ENCODE measurements around the gene PTGR3. TPM values are rescaled to one million over a fixed set of nuclear protein-coding genes. Genes with fewer than 3 reads are reported as not detected.

The PTGR3 gene
- total and polyA plus RNA-seq, 2 donors from 2014 or later: 21.1 to 36.8 TPM

DNA sequence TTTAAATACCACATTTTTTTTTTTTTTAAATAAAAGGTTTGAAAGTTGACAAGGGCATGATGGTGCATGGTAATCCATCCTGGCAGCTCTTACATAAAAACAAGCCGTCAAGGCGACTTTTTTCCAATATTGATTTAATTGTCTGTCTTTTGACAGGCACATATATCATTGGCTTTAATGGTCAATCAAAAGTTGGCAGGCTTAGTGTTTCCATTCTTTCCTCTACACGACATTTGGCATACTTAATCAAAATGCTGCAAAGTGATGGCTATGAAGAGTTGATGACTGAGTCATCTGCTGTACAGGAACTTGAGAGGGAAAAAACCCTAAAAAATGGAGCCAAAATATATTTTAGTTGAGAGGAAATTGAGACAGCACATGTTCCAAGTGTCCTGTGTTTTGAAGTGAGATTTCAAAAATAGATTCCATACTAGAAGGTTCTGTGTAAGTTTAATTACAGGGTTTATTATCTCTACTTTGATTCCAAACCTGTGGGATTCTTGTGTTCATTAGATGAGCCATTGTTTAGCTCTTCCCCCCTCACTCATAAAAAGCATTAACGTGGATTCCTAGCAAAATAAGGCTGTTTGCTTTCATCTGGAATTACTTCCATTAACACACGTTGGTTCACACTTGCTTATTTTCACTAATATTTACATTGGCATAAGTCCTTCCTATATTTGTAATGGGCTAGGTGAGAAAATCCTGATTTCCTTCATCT, 4.8 kb upstream of the PTGR3 start:
- H3K27ac ChIP-seq (ENCODE audit: low read depth in 2 of 2, low read length in 2 of 2): peak overlapping the region in 1 of 2 donors; percentile 54
- H3K9ac ChIP-seq (ENCODE audit: low read length in 3 of 3): no peak overlapping the region
- peaks cover 6 to 49% (median 23%) of the 10 kb centered on the region in 3 donors for H3K4me1 ChIP-seq (ENCODE audit: control insufficient read depth in 2 of 3, insufficient read depth in 2 of 3, low read depth in 1 of 3, low read length in 3 of 3)
- no peak for FAIRE-seq
- H3K36me3 ChIP-seq (ENCODE audit: control insufficient read depth in 2 of 3, insufficient read depth in 3 of 3, low read length in 3 of 3): no peaks in the 10 kb centered on the region
- intact Hi-C loops (cut with DNase I): no loop called here
- H3K9me3 ChIP-seq (ENCODE audit: control insufficient read depth in 2 of 3, insufficient read depth in 1 of 3, low read length in 3 of 3): no peaks in the 10 kb centered on the region
- TF ChIP-seq, protein P1, sequence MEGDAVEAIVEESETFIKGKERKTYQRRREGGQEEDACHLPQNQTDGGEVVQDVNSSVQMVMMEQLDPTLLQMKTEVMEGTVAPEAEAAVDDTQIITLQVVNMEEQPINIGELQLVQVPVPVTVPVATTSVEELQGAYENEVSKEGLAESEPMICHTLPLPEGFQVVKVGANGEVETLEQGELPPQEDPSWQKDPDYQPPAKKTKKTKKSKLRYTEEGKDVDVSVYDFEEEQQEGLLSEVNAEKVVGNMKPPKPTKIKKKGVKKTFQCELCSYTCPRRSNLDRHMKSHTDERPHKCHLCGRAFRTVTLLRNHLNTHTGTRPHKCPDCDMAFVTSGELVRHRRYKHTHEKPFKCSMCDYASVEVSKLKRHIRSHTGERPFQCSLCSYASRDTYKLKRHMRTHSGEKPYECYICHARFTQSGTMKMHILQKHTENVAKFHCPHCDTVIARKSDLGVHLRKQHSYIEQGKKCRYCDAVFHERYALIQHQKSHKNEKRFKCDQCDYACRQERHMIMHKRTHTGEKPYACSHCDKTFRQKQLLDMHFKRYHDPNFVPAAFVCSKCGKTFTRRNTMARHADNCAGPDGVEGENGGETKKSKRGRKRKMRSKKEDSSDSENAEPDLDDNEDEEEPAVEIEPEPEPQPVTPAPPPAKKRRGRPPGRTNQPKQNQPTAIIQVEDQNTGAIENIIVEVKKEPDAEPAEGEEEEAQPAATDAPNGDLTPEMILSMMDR (IDR thresholded peaks at IDR 0.05; ENCODE audit: borderline replicate concordance, extremely low read depth, insufficient read depth): no peak
- H3K27me3 ChIP-seq (ENCODE audit: control insufficient read depth, insufficient read depth, low read length): no peaks in the 10 kb centered on the region
- peak overlapping the region; percentile 8 to 69 (median 36) for H3K4me3 ChIP-seq (ENCODE audit: low read length in 3 of 3)
- no peak for DNase-seq

DNA sequence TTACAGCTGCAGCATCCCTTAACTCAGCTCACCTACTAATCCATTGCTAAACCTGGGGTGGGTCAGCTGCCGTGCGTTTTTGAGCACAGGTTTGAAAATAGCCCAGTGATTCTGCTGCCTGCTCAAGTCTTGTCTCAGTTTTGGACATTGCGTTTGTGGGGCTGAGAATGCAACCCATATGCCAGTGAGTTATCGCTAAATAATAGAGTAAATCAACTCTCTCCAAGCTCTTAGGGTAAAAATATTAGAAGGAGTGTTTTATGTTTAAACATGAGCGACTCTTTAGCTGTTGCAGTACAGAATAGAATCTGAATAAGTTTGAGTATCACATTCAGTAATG, 3.8 kb upstream of the PTGR3 start:
- no peaks in the 10 kb centered on the region for H3K36me3 ChIP-seq (ENCODE audit: control insufficient read depth in 2 of 3, insufficient read depth in 3 of 3, low read length in 3 of 3)
- H3K4me3 ChIP-seq (ENCODE audit: low read length in 3 of 3): peak overlapping the region; percentile 30 to 69 (median 59)
- H3K27me3 ChIP-seq (ENCODE audit: control insufficient read depth, insufficient read depth, low read length): no peaks in the 10 kb centered on the region
- peaks cover 3 to 39% (median 22%) of the 10 kb centered on the region in 3 donors for H3K4me1 ChIP-seq (ENCODE audit: control insufficient read depth in 2 of 3, insufficient read depth in 2 of 3, low read depth in 1 of 3, low read length in 3 of 3)
- peak overlapping the region in 1 of 2 donors; percentile 48 for H3K27ac ChIP-seq (ENCODE audit: low read depth in 2 of 2, low read length in 2 of 2)
- TF ChIP-seq, protein P1 (IDR thresholded peaks at IDR 0.05; ENCODE audit: borderline replicate concordance, extremely low read depth, insufficient read depth): no peak
- FAIRE-seq: no peak
- intact Hi-C loops (cut with DNase I): no loop called here
- no peak for DNase-seq
- peak overlapping the region; percentile 10 to 66 (median 17) for H3K9ac ChIP-seq (ENCODE audit: low read length in 3 of 3)
- no peaks in the 10 kb centered on the region for H3K9me3 ChIP-seq (ENCODE audit: control insufficient read depth in 2 of 3, insufficient read depth in 1 of 3, low read length in 3 of 3)

DNA sequence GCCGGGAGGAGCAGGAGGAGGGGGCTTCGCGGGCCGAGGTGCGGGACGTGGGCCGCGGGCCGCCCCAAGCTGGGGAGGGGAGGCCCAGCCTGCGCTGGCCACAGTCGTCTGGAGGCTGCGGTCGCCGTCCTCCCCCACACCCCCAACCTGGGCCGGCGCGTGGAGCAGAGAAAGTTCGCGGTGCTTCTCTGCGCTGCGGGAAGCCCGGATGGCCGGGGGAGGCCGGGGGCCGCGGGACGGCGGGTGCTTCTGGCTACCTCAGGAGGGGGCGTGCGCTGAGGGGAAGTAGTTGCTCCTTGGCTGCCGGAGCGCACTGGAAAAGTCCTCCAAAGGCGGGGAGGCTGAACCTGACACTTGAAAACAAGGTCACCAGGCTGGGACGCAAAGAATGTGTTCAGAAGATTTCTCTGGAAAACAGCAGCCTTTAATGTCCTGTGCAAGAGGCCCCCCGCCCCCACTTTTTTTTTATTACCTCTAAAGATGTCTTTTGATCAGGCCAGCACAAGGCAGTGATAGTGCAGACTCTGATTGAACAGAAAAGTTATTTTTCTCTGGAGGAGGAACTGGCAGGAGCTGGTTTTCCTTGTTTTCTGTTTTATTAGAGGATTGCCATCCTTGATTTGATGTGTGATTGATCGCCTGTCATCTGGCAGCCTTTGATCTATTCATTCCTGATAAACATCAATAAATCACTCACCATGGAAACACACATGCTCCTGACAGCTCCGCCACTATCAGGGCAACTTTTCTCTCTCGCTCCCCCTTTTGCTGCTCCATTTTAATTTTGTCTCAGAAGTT, 3.2 kb upstream of the PTGR3 start:
- no peaks in the 10 kb centered on the region for H3K36me3 ChIP-seq (ENCODE audit: control insufficient read depth in 2 of 3, insufficient read depth in 3 of 3, low read length in 3 of 3)
- H3K4me3 ChIP-seq (ENCODE audit: low read length in 3 of 3): peak overlapping the region; percentile 30 to 69 (median 59)
- H3K4me1 ChIP-seq (ENCODE audit: control insufficient read depth in 2 of 3, insufficient read depth in 2 of 3, low read depth in 1 of 3, low read length in 3 of 3): peaks cover 3 to 33% (median 23%) of the 10 kb centered on the region in 3 donors
- DNase-seq (peak; percentile 75 to 85 (median 83)), FAIRE-seq (no peak)
- TF ChIP-seq, protein P1 (IDR thresholded peaks at IDR 0.05; ENCODE audit: borderline replicate concordance, extremely low read depth, insufficient read depth): no peak
- intact Hi-C loops (cut with DNase I): no loop called here
- no peaks in the 10 kb centered on the region for H3K27me3 ChIP-seq (ENCODE audit: control insufficient read depth, insufficient read depth, low read length)
- peak overlapping the region; percentile 79 to 88 for H3K27ac ChIP-seq (ENCODE audit: low read depth in 2 of 2, low read length in 2 of 2)
- peak overlapping the region; percentile 7 to 66 (median 17) for H3K9ac ChIP-seq (ENCODE audit: low read length in 3 of 3)
- H3K9me3 ChIP-seq (ENCODE audit: control insufficient read depth in 2 of 3, insufficient read depth in 1 of 3, low read length in 3 of 3): no peaks in the 10 kb centered on the region

Data from kidney (tissue), 14 donors.